NCI-H524 treated with DMSO at 0.1 percent for 48 hours (cell line): Measurements from ENCODE around the gene CNNM1.

Source experiments
- DNase-seq: peaks from one replicate; lab custom pipeline; 2025; lab: John Stamatoyannopoulos, UW

CNNM1 gene

GRCh38 chr10:99337901-99338300 is 8.7 kb downstream of the CNNM1 start:
- DNase-seq: no peak

GRCh38 chr10:99339077-99339476 is 9.9 kb downstream of the CNNM1 start:
- DNase-seq: no peak

GRCh38 chr10:99339563-99340047 is 10.4 kb downstream of the CNNM1 start:
- DNase-seq: no peak

GRCh38 chr10:99340650-99341049 is 11.5 kb downstream of the CNNM1 start:
- no peak for DNase-seq

GRCh38 chr10:99341248-99341647 is 12.1 kb downstream of the CNNM1 start:
- no peak for DNase-seq

GRCh38 chr10:99341860-99342490 is 12.8 kb downstream of the CNNM1 start:
- DNase-seq: no peak

- no peak for DNase-seq
Measured at GRCh38 chr10:99343262-99343661, 14.1 kb downstream of the CNNM1 start.

GRCh38 chr10:99344715-99345114 is 15.6 kb downstream of the CNNM1 start:
- no peak for DNase-seq

GRCh38 chr10:99345350-99345749 is 16.2 kb downstream of the CNNM1 start:
- DNase-seq: no peak

GRCh38 chr10:99346247-99346646 is 17.1 kb downstream of the CNNM1 start:
- DNase-seq: no peak

GRCh38 chr10:99347672-99348071 is 18.5 kb downstream of the CNNM1 start:
- DNase-seq: no peak

- no peak for DNase-seq
Measured at GRCh38 chr10:99353182-99353581, 24.0 kb downstream of the CNNM1 start.

- no peak for DNase-seq
Measured at GRCh38 chr10:99357691-99358090, 28.5 kb downstream of the CNNM1 start.

GRCh38 chr10:99358101-99358500 is 28.9 kb downstream of the CNNM1 start:
- DNase-seq: no peak

- DNase-seq: no peak
Measured at GRCh38 chr10:99360934-99361333, 31.8 kb downstream of the CNNM1 start.

GRCh38 chr10:99364125-99364524 is 35.0 kb downstream of the CNNM1 start:
- DNase-seq: no peak

GRCh38 chr10:99365311-99365710 is 36.2 kb downstream of the CNNM1 start:
- DNase-seq: no peak

- no peak for DNase-seq
Measured at GRCh38 chr10:99365736-99366135, 36.6 kb downstream of the CNNM1 start.

GRCh38 chr10:99366666-99367065 is 37.5 kb downstream of the CNNM1 start:
- no peak for DNase-seq

GRCh38 chr10:99368646-99369045 is 39.5 kb downstream of the CNNM1 start:
- DNase-seq: no peak

GRCh38 chr10:99369126-99369525 is 40.0 kb downstream of the CNNM1 start:
- no peak for DNase-seq

GRCh38 chr10:99369551-99369950 is 40.4 kb downstream of the CNNM1 start:
- no peak for DNase-seq

- DNase-seq: peak; percentile 0
Measured at GRCh38 chr10:99370993-99371392, 41.8 kb downstream of the CNNM1 start.

- no peak for DNase-seq
Measured at GRCh38 chr10:99372546-99373271, 43.6 kb downstream of the CNNM1 start.
